HL-60 (cell line): ENCODE results near the gene PLXNA2.

Experiments
- DNase-seq, 2 experiments: peaks; one replicate each; pipeline ENCODE4 v3.0.0-alpha.2; 2010 to 2020; ENCODE audit warnings: low read depth in 1 of 2, low spot score in 1 of 2
- H3K27ac ChIP-seq: fragments of 250-450 bp; sonication (Bioruptor Pico); replicated peaks from 2 replicates; pipeline ENCODE4 v1.5.1; 2020; ENCODE audit warnings: mild to moderate bottlenecking, moderate library complexity
- H3K27me3 ChIP-seq: fragments of 250-450 bp; sonication (Bioruptor Pico); 2 replicates; pipeline ENCODE4 v1.5.1; 2021; ENCODE audit warnings: mild to moderate bottlenecking, moderate library complexity; ENCODE audit not compliant: insufficient read depth, poor library complexity, severe bottlenecking
- H3K4me3 ChIP-seq: replicated peaks from 2 replicates; pipeline ENCODE4 v1.5.1; 2011; ENCODE audit warnings: mild to moderate bottlenecking, control low read depth, low read length; ENCODE audit not compliant: insufficient read depth
- CTCF ChIP-seq: IDR thresholded peaks from one replicate; pipeline ENCODE4 v1.5.1; 2011; ENCODE audit warnings: low read length, control low read depth, inconsistent platforms; ENCODE audit not compliant: insufficient read depth
- GABPA ChIP-seq: IDR thresholded peaks from 2 replicates; pipeline ENCODE4 v1.6.1; 2012; ENCODE audit warnings: low read depth
- POLR2AphosphoS5 ChIP-seq: IDR thresholded peaks from 2 replicates; pipeline ENCODE4 v1.6.1; 2012; ENCODE audit warnings: low read depth
- REST ChIP-seq: IDR thresholded peaks from 2 replicates; pipeline ENCODE4 v1.6.1; 2012; ENCODE audit warnings: low read depth; ENCODE audit not compliant: insufficient replicate concordance
- SPI1 ChIP-seq: IDR thresholded peaks from 2 replicates; pipeline ENCODE4 v1.6.1; 2012; ENCODE audit warnings: low read depth, mild to moderate bottlenecking, borderline replicate concordance

PLXNA2 gene

GRCh38 chr1:208256091-208256490 lies 11.9 kb upstream of the PLXNA2 start:
- Histone ChIP-seq H3K27me3 (no peaks in the 10 kb centered on the region), H3K4me3 (no peak overlapping the region), H3K27ac (no peak overlapping the region)
- TF ChIP-seq SPI1 (no peak), REST (no peak), POLR2AphosphoS5 (no peak), GABPA (no peak), CTCF (no peak)
- no peak for DNase-seq

GRCh38 chr1:208254862-208255261 lies 10.7 kb upstream of the PLXNA2 start:
- no peaks in the 10 kb centered on the region for H3K27me3 ChIP-seq
- H3K27ac ChIP-seq = no peak overlapping the region
- DNase-seq = no peak
- TF ChIP-seq GABPA (no peak), POLR2AphosphoS5 (no peak), SPI1 (no peak), REST (no peak), CTCF (no peak)
- H3K4me3 ChIP-seq = no peak overlapping the region

GRCh38 chr1:208254376-208254775 lies 10.2 kb upstream of the PLXNA2 start:
- no peak for TF ChIP-seq SPI1
- no peak for TF ChIP-seq GABPA
- TF ChIP-seq REST = no peak
- no peak for TF ChIP-seq POLR2AphosphoS5
- no peak for TF ChIP-seq CTCF
- H3K27ac ChIP-seq = no peak overlapping the region
- H3K27me3 ChIP-seq = no peaks in the 10 kb centered on the region
- no peak overlapping the region for H3K4me3 ChIP-seq
- no peak for DNase-seq
